GM23338 (cell line): ENCODE measurements around the gene PPP1CA. TPM values are rescaled to one million over a fixed set of nuclear protein-coding genes. Genes with fewer than 3 reads are reported as not detected.
A peak's percentile ranks its signal among the peaks of the same experiment; 100 is the strongest.

Experiments used
- ATAC-seq: fragments of 200-7000 bp; cut with Tn5 transposase; 3 replicates; pipeline ENCODE4 v1.9.1; 2020
- DNase-seq: peaks from one replicate; pipeline ENCODE4 v3.0.0-alpha.2; 2015; ENCODE audit warnings: low spot score
- H2AFZ ChIP-seq: fragments of 200-600 bp; sonication (generic); 2 replicates; pipeline ENCODE4 v1.8.0; 2016; ENCODE audit warnings: antibody characterized with exemption, mild to moderate bottlenecking, moderate library complexity
- H3F3A ChIP-seq: fragments of 200-600 bp; sonication (generic); replicated peaks from 2 replicates; pipeline ENCODE4 v1.8.0; 2017; ENCODE audit warnings: antibody characterized with exemption, mixed run types, low read depth
- H3K27ac ChIP-seq: fragments of 200-600 bp; sonication (generic); 2 replicates; pipeline ENCODE4 v1.6.1; 2016; ENCODE audit warnings: low read depth
- H3K27me3 ChIP-seq: fragments of 200-600 bp; sonication (generic); 2 replicates; pipeline ENCODE4 v1.8.0; 2016; ENCODE audit warnings: mild to moderate bottlenecking, mixed run types, moderate library complexity; ENCODE audit not compliant: insufficient read depth
- H3K36me3 ChIP-seq: fragments of 200-600 bp; sonication (generic); 2 replicates; pipeline ENCODE4 v1.8.0; 2016; ENCODE audit warnings: mild to moderate bottlenecking; ENCODE audit not compliant: insufficient read depth
- H3K4me1 ChIP-seq: fragments of 200-600 bp; sonication (generic); 2 replicates; pipeline ENCODE4 v1.8.0; 2016; ENCODE audit warnings: mild to moderate bottlenecking, moderate library complexity; ENCODE audit not compliant: insufficient read depth
- H3K4me2 ChIP-seq: fragments of 200-600 bp; sonication (generic); 2 replicates; pipeline ENCODE4 v1.7.1; 2017; ENCODE audit warnings: mixed run types
- H3K4me3 ChIP-seq: fragments of 200-600 bp; sonication (generic); 2 replicates; pipeline ENCODE4 v1.6.1; 2016; ENCODE audit warnings: mixed run types
- H3K79me2 ChIP-seq: fragments of 200-600 bp; sonication (generic); replicated peaks from 2 replicates; pipeline ENCODE4 v1.8.0; 2017; ENCODE audit warnings: mild to moderate bottlenecking; ENCODE audit not compliant: insufficient read depth
- H3K9me2 ChIP-seq: fragments of 200-600 bp; sonication (generic); 2 replicates; pipeline ENCODE4 v1.8.0; 2017; ENCODE audit not compliant: insufficient read depth
- H4K20me1 ChIP-seq: fragments of 200-600 bp; sonication (generic); replicated peaks from 2 replicates; pipeline ENCODE4 v1.8.0; 2017; ENCODE audit warnings: mild to moderate bottlenecking; ENCODE audit not compliant: insufficient read depth
- H3K27ac Mint-ChIP-seq: 2 replicates; pipeline ENCODE4 v1.8.0; 2020; ENCODE audit warnings: inconsistent platforms, mild to moderate bottlenecking, moderate library complexity, mixed read lengths
- H3K27me3 Mint-ChIP-seq: 3 replicates; pipeline ENCODE4 v1.8.0; 2022; ENCODE audit warnings: low read depth, mild to moderate bottlenecking, moderate library complexity, mixed read lengths, inconsistent platforms; ENCODE audit not compliant: insufficient read depth, poor library complexity
- H3K36me3 Mint-ChIP-seq: 3 replicates; pipeline ENCODE4 v1.8.0; 2021; ENCODE audit warnings: low read depth, mild to moderate bottlenecking, inconsistent platforms, moderate library complexity, mixed read lengths
- H3K4me1 Mint-ChIP-seq: 3 replicates; pipeline ENCODE4 v1.8.0; 2020; ENCODE audit warnings: mild to moderate bottlenecking, inconsistent platforms, mixed read lengths
- H3K4me3 Mint-ChIP-seq: 3 replicates; pipeline ENCODE4 v1.8.0; 2021; ENCODE audit warnings: moderate library complexity, mild to moderate bottlenecking, inconsistent platforms, mixed read lengths
- H3K9me3 Mint-ChIP-seq: 3 replicates; pipeline ENCODE4 v1.8.0; 2020; ENCODE audit warnings: moderate library complexity, mild to moderate bottlenecking, inconsistent platforms, mixed read lengths
- CREB1 ChIP-seq: fragments of 250-450 bp; sonication (Bioruptor Pico); IDR thresholded peaks from 2 replicates; pipeline ENCODE4 v1.5.0; 2020; ENCODE audit warnings: low read depth, mild to moderate bottlenecking, moderate library complexity
- CTCF ChIP-seq, 2 experiments: fragments of 200-600 bp in 1 of 2; sonication (generic) in 1 of 2; conservative IDR thresholded peaks; 2 replicates each; pipeline versions ENCODE4 v1.5.1 to v1.6.1; 2016 to 2017; ENCODE audit warnings: antibody characterized with exemption in 2 of 2, low read depth in 2 of 2, mild to moderate bottlenecking in 2 of 2, moderate library complexity in 1 of 2
- ETS1 ChIP-seq: IDR thresholded peaks from 2 replicates; pipeline ENCODE4 v1.6.1; 2016; ENCODE audit warnings: antibody characterized with exemption
- EZH2 ChIP-seq: fragments of 200-600 bp; sonication (generic); IDR thresholded peaks from one replicate; pipeline ENCODE4 v1.8.0; 2017; ENCODE audit warnings: antibody characterized with exemption, mild to moderate bottlenecking, low read depth; ENCODE audit not compliant: unreplicated experiment
- EZH2phosphoT487 ChIP-seq: fragments of 200-600 bp; sonication (generic); IDR thresholded peaks from one replicate; pipeline ENCODE4 v1.8.1; 2018; ENCODE audit warnings: antibody characterized with exemption; ENCODE audit not compliant: unreplicated experiment
- JUNB ChIP-seq: IDR thresholded peaks from one replicate; pipeline ENCODE4 v1.6.1; 2016; ENCODE audit warnings: antibody characterized with exemption; ENCODE audit not compliant: unreplicated experiment
- NANOG ChIP-seq: IDR thresholded peaks from 2 replicates; pipeline ENCODE4 v1.6.1; 2016; ENCODE audit warnings: antibody characterized with exemption, borderline replicate concordance
- POLR2AphosphoS5 ChIP-seq: IDR thresholded peaks from 2 replicates; pipeline ENCODE4 v1.6.1; 2016; ENCODE audit warnings: antibody characterized with exemption, low read depth
- REST ChIP-seq: IDR thresholded peaks from one replicate; pipeline ENCODE4 v1.6.1; 2018; ENCODE audit warnings: antibody characterized with exemption; ENCODE audit not compliant: unreplicated experiment
- STAT1 ChIP-seq: IDR thresholded peaks from one replicate; pipeline ENCODE4 v1.6.1; 2016; ENCODE audit warnings: antibody characterized with exemption; ENCODE audit not compliant: unreplicated experiment
- ZNF331 ChIP-seq: fragments of 250-450 bp; sonication (Bioruptor Pico); IDR thresholded peaks from 2 replicates; pipeline ENCODE4 v1.5.0; 2020; ENCODE audit warnings: low read depth, mild to moderate bottlenecking, moderate library complexity
- polyA plus RNA-seq: library from polyadenylated mRNA; unstranded; fragments of >200 nt; fragmentation: Nextera tagmentation; extraction: Ambion mirVana; gene quantifications from 2 replicates; pipeline ENCODE4 v1.2.1, GENCODE V29; 2016
- total RNA-seq: library from RNA; depleted of rRNA; stranded (reverse); fragments of >200 nt; shearing (Covaris generic); gene quantifications from 2 replicates; pipeline ENCODE4 v1.2.3, GENCODE V29; 2014

The PPP1CA gene
- total and polyA plus RNA-seq, 2 experiments from 2014 or later: 217 to 237 TPM

- Mint-ChIP-seq H3K36me3 (no peaks in the 10 kb centered on the region), H3K4me3 (peak overlapping the region; percentile 37; the same call in 1 of the 3 replicates), H3K9me3 (no peaks in the 10 kb centered on the region), H3K4me1 (peaks cover 21% of the 10 kb centered on the region), H3K27ac (0 out of 2 replicates have a peak overlapping the region, but pooled peaks have one; percentile 11), H3K27me3 (peaks cover 37% of the 10 kb centered on the region)
- Histone ChIP-seq H2AFZ (no peak overlapping the region), H3K27ac (no peak overlapping the region), H4K20me1 (no peaks in the 10 kb centered on the region), H3K79me2 (no peaks in the 10 kb centered on the region), H3K36me3 (no peaks in the 10 kb centered on the region), H3K4me2 (peak overlapping the region; percentile 43; the same call in 1 of the 2 replicates), H3F3A (no peaks in the 10 kb centered on the region), H3K9me2 (no peaks in the 10 kb centered on the region), H3K4me3 (no peak overlapping the region), H3K27me3 (peaks cover 11% of the 10 kb centered on the region; the same call in 1 of the 2 replicates), H3K4me1 (peaks cover 4% of the 10 kb centered on the region; the same call in 1 of the 2 replicates)
- TF ChIP-seq EZH2: no peak
- TF ChIP-seq JUNB: no peak
- TF ChIP-seq POLR2AphosphoS5: 0 out of 2 replicates have a peak, but pooled peaks have one; percentile 45
- DNase-seq (peak; percentile 94), ATAC-seq (peak; percentile 90)
Measured at GRCh38 chr11:67409781-67410368, 8.2 kb upstream of the PPP1CA start.

- H3K36me3 Mint-ChIP-seq: no peaks in the 10 kb centered on the region
- H3K4me1 Mint-ChIP-seq: peaks cover 21% of the 10 kb centered on the region
- no peak overlapping the region for H3K4me2 ChIP-seq
- no peaks in the 10 kb centered on the region for H3K9me3 Mint-ChIP-seq
- H3K4me1 ChIP-seq: peaks cover 4% of the 10 kb centered on the region; the same call in 1 of the 2 replicates
- H4K20me1 ChIP-seq: no peaks in the 10 kb centered on the region
- no peak for DNase-seq
- no peaks in the 10 kb centered on the region for H3K9me2 ChIP-seq
- no peak overlapping the region for H3K4me3 Mint-ChIP-seq
- no peak overlapping the region for H2AFZ ChIP-seq
- H3K27ac Mint-ChIP-seq: no peak overlapping the region
- H3K36me3 ChIP-seq: no peaks in the 10 kb centered on the region
- no peak for ATAC-seq
- H3K27ac ChIP-seq: no peak overlapping the region
- peaks cover 33% of the 10 kb centered on the region for H3K27me3 Mint-ChIP-seq
- H3K4me3 ChIP-seq: no peak overlapping the region
- H3K79me2 ChIP-seq: no peaks in the 10 kb centered on the region
- H3K27me3 ChIP-seq: peaks cover 10% of the 10 kb centered on the region; the same call in 1 of the 2 replicates
- H3F3A ChIP-seq: no peaks in the 10 kb centered on the region
- TF ChIP-seq CREB1 (CRISPR knock-in tag): no peak
- no peak for TF ChIP-seq EZH2
- TF ChIP-seq REST: no peak
- no peak for TF ChIP-seq ETS1
- TF ChIP-seq POLR2AphosphoS5: no peak
- no peak for TF ChIP-seq CTCF (conservative IDR thresholded peaks at IDR 0.05; ENCODE audit: low read depth in 2 of 2)
- TF ChIP-seq NANOG: no peak
- no peak for TF ChIP-seq EZH2phosphoT487
- TF ChIP-seq JUNB: no peak
- no peak for TF ChIP-seq STAT1
- TF ChIP-seq ZNF331 (CRISPR knock-in tag): no peak
Measured at GRCh38 chr11:67409261-67409666, 7.6 kb upstream of the PPP1CA start.
